OCI-LY7 (cell line): ENCODE results near the gene NANOG. TPM values are rescaled to one million over a fixed set of nuclear protein-coding genes. Genes with fewer than 3 reads are reported as not detected.
"Not testable (repeated sequence)": the region's sequence is repeated elsewhere in the genome, so short reads cannot be mapped to it uniquely, and the experiment has no call there.

Experiments used
- BruUV-seq: library from RNA; stranded (reverse); fragments of 400-500 nt; replicated peaks from 2 replicates; lab custom pipeline; 2021; lab: Mats Ljungman, UMichigan
- CTCF ChIA-PET: fragments of 300-600 bp; sonication (Branson Sonifier 250); formaldehyde crosslinking; loops from one replicate; lab custom pipeline; 2022; ENCODE audit warnings: antibody characterized with exemption; ENCODE audit not compliant: unreplicated experiment; lab: Charles Lee
- POLR2A ChIA-PET: fragments of 300-600 bp; sonication (Branson Sonifier 250); formaldehyde crosslinking; loops from one replicate; lab custom pipeline; 2022; ENCODE audit warnings: antibody characterized with exemption; lab: Charles Lee
- DNase-seq: peaks from one replicate; pipeline ENCODE4 v3.0.0-alpha.2; 2015; ENCODE audit warnings: low spot score
- H2AFZ ChIP-seq: fragments of 200-600 bp; sonication (generic), shearing (Covaris generic); 2 replicates; pipeline ENCODE4 v1.6.1; 2014; ENCODE audit warnings: mild to moderate bottlenecking, antibody characterized with exemption, low read length, moderate library complexity
- H3K27ac ChIP-seq: fragments of 200-600 bp; sonication (generic); 2 replicates; pipeline ENCODE4 v1.5.1; 2014; ENCODE audit warnings: mixed run types, low read depth, mild to moderate bottlenecking, moderate library complexity, low read length, inconsistent platforms; ENCODE audit not compliant: poor library complexity, severe bottlenecking
- H3K36me3 ChIP-seq: fragments of 200-600 bp; sonication (generic); 2 replicates; pipeline ENCODE4 v1.6.1; 2014; ENCODE audit warnings: mild to moderate bottlenecking, antibody characterized with exemption, low read length, moderate library complexity, mixed read lengths; ENCODE audit not compliant: insufficient read depth
- H3K4me1 ChIP-seq: fragments of 200-600 bp; sonication (generic); 2 replicates; pipeline ENCODE4 v1.5.1; 2014; ENCODE audit warnings: mild to moderate bottlenecking, low read length; ENCODE audit not compliant: insufficient read depth, poor library complexity, severe bottlenecking
- H3K4me2 ChIP-seq: fragments of 200-600 bp; sonication (generic); 2 replicates; pipeline ENCODE4 v1.6.1; 2014; ENCODE audit warnings: mild to moderate bottlenecking, low read length
- H3K4me3 ChIP-seq: fragments of 200-600 bp; sonication (generic); 2 replicates; pipeline ENCODE4 v1.5.1; 2014; ENCODE audit warnings: mild to moderate bottlenecking, low read depth, low read length; ENCODE audit not compliant: poor library complexity, severe bottlenecking
- H3K79me2 ChIP-seq: fragments of 200-600 bp; sonication (generic); 2 replicates; pipeline ENCODE4 v1.6.1; 2016; ENCODE audit warnings: low read depth, mild to moderate bottlenecking, low read length, moderate library complexity, mixed read lengths; ENCODE audit not compliant: insufficient read depth
- H3K9me2 ChIP-seq: fragments of 200-600 bp; sonication (generic); 2 replicates; pipeline ENCODE4 v1.6.1; 2016; ENCODE audit warnings: mild to moderate bottlenecking, low read length, mixed read lengths; ENCODE audit not compliant: insufficient read depth
- H3K9me3 ChIP-seq: fragments of 200-600 bp; sonication (generic); 2 replicates; pipeline ENCODE4 v1.6.1; 2014; ENCODE audit warnings: mild to moderate bottlenecking, mixed run types, low read length, mixed read lengths
- H4K20me1 ChIP-seq: fragments of 200-600 bp; sonication (generic); 2 replicates; pipeline ENCODE4 v1.6.1; 2014; ENCODE audit warnings: mild to moderate bottlenecking, antibody characterized with exemption, low read length, moderate library complexity, mixed read lengths; ENCODE audit not compliant: insufficient read depth
- CTCF ChIP-seq: fragments of 200-600 bp; sonication (generic); conservative IDR thresholded peaks from 2 replicates; pipeline ENCODE4 v1.5.1; 2014; ENCODE audit warnings: mild to moderate bottlenecking, antibody characterized with exemption, low read length, moderate library complexity, mixed read lengths
- EZH2phosphoT487 ChIP-seq: fragments of 200-600 bp; sonication (generic); IDR thresholded peaks from 2 replicates; pipeline ENCODE4 v1.6.1; 2018; ENCODE audit warnings: low read depth, borderline replicate concordance, mild to moderate bottlenecking, mixed run types, antibody characterized with exemption, low read length, moderate library complexity, mixed read lengths
- intact Hi-C: fragments of 100-400 bp; cut with micrococcal nuclease; formaldehyde crosslinking; loops from one replicate; pipeline ENCODE4 v1.10.0; 2022; ENCODE audit not compliant: unreplicated experiment
- total RNA-seq, 2 experiments: library from RNA; depleted of rRNA in 1 of 2; stranded (reverse); fragments of >200 nt in 1 of 2; shearing (Covaris generic) in 1 of 2; gene quantifications; 2 replicates each; pipeline ENCODE4 v1.2.3, GENCODE V29; 2014 to 2022

The NANOG gene
- total RNA-seq, 2 experiments from 2014 or later = not detected

- Histone ChIP-seq H2AFZ (no peak overlapping the region), H3K4me1 (no peaks in the 10 kb centered on the region), H3K9me3 (no peaks in the 10 kb centered on the region), H3K9me2 (no peaks in the 10 kb centered on the region), H3K36me3 (no peaks in the 10 kb centered on the region), H3K79me2 (no peaks in the 10 kb centered on the region), H3K27ac (no peak overlapping the region), H3K4me2 (no peak overlapping the region), H3K4me3 (no peak overlapping the region), H4K20me1 (no peaks in the 10 kb centered on the region)
- TF ChIP-seq CTCF (no peak), EZH2phosphoT487 (no peak)
- intact Hi-C loops = no loop called here
- ChIA-PET CTCF (no interaction called here), POLR2A (no interaction called here)
- no peak for DNase-seq
- no TSS peak for BruUV-seq
These were observed 19.2 kb upstream of the NANOG start for GRCh38 chr12:7769999-7770398.

- no peak for DNase-seq
- Histone ChIP-seq H4K20me1 (no peaks in the 10 kb centered on the region), H3K4me1 (no peaks in the 10 kb centered on the region), H3K9me3 (no peaks in the 10 kb centered on the region), H2AFZ (no peak overlapping the region), H3K79me2 (no peaks in the 10 kb centered on the region), H3K36me3 (no peaks in the 10 kb centered on the region), H3K9me2 (no peaks in the 10 kb centered on the region), H3K4me2 (no peak overlapping the region), H3K27ac (no peak overlapping the region), H3K4me3 (no peak overlapping the region)
- ChIA-PET POLR2A (interaction anchor here (0.6 kb wide), 2 partner anchors 33 to 433 kb away, joined by 3 to 4 read pairs; no protein-coding TSS in a partner anchor), CTCF (no interaction called here)
- no peak for TF ChIP-seq EZH2phosphoT487
- no peak for TF ChIP-seq CTCF
- intact Hi-C loops = no loop called here
- no TSS peak for BruUV-seq
These were observed 7.9 kb upstream of the NANOG start for GRCh38 chr12:7781274-7781673.

GRCh38 chr12:7782055-7782454, 7.1 kb upstream of the NANOG start:
- Histone ChIP-seq H3K79me2 (no peaks in the 10 kb centered on the region), H4K20me1 (no peaks in the 10 kb centered on the region), H3K4me3 (no peak overlapping the region), H3K9me2 (no peaks in the 10 kb centered on the region), H2AFZ (no peak overlapping the region), H3K27ac (no peak overlapping the region), H3K9me3 (no peaks in the 10 kb centered on the region), H3K4me2 (no peak overlapping the region), H3K4me1 (no peaks in the 10 kb centered on the region), H3K36me3 (no peaks in the 10 kb centered on the region)
- DNase-seq = no peak
- TF ChIP-seq CTCF = no peak
- intact Hi-C loops = no loop called here
- BruUV-seq = no TSS peak
- ChIA-PET CTCF (no interaction called here), POLR2A (no interaction called here)

GRCh38 chr12:7783433-7783832, 5.8 kb upstream of the NANOG start:
- intact Hi-C loops, H3K4me2 ChIP-seq, H3K79me2 ChIP-seq, H3K4me1 ChIP-seq, POLR2A ChIA-PET, CTCF ChIA-PET, H3K9me3 ChIP-seq, H4K20me1 ChIP-seq, H3K36me3 ChIP-seq, H2AFZ ChIP-seq, H3K4me3 ChIP-seq, DNase-seq, H3K9me2 ChIP-seq, BruUV-seq, H3K27ac ChIP-seq: not testable (repeated sequence)
